ENCODE measurements around the gene ANKMY1.

ANKMY1 gene

DNA sequence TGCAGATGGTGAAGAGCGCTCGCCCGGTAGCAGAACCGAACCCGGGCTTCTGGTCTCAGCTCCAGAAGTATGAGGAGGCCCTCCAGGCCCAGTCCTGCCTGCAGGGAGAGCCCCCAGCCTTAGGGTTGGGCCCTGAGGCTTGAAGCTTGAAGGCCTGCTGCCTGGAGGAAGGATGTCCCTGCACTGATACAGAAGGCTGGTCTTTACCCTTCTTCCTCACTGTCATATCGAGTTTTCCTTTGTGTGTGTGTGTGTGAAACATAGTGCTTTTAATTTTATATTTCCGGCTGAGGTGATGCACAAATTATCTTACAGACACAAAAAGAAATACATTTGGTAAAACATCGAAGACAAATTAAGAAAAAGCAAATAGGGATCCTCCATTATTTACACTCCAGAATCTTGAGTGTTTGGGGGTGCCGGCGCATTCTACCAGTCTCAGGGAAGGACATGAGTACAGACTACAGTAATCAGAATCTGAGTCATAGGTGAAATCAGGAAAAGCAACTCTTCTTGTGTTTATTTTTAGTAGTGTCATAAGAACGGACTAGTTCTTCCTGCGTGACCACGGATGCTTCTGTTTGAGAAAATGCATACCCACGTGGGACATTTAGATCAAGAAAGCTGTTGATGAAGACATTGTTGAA is 3.7 kb upstream of the ANKMY1 start:
- peak overlapping the region; percentile 74 for H3K4me3 ChIP-seq (ENCODE audit: low read depth, low read length)
- TF ChIP-seq, protein P1, sequence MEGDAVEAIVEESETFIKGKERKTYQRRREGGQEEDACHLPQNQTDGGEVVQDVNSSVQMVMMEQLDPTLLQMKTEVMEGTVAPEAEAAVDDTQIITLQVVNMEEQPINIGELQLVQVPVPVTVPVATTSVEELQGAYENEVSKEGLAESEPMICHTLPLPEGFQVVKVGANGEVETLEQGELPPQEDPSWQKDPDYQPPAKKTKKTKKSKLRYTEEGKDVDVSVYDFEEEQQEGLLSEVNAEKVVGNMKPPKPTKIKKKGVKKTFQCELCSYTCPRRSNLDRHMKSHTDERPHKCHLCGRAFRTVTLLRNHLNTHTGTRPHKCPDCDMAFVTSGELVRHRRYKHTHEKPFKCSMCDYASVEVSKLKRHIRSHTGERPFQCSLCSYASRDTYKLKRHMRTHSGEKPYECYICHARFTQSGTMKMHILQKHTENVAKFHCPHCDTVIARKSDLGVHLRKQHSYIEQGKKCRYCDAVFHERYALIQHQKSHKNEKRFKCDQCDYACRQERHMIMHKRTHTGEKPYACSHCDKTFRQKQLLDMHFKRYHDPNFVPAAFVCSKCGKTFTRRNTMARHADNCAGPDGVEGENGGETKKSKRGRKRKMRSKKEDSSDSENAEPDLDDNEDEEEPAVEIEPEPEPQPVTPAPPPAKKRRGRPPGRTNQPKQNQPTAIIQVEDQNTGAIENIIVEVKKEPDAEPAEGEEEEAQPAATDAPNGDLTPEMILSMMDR (IDR thresholded peaks at IDR 0.05; ENCODE audit: control insufficient read depth, extremely low read depth, insufficient read depth): no peak
- DNase-seq (ENCODE audit: low read depth): peak; percentile 71

DNA sequence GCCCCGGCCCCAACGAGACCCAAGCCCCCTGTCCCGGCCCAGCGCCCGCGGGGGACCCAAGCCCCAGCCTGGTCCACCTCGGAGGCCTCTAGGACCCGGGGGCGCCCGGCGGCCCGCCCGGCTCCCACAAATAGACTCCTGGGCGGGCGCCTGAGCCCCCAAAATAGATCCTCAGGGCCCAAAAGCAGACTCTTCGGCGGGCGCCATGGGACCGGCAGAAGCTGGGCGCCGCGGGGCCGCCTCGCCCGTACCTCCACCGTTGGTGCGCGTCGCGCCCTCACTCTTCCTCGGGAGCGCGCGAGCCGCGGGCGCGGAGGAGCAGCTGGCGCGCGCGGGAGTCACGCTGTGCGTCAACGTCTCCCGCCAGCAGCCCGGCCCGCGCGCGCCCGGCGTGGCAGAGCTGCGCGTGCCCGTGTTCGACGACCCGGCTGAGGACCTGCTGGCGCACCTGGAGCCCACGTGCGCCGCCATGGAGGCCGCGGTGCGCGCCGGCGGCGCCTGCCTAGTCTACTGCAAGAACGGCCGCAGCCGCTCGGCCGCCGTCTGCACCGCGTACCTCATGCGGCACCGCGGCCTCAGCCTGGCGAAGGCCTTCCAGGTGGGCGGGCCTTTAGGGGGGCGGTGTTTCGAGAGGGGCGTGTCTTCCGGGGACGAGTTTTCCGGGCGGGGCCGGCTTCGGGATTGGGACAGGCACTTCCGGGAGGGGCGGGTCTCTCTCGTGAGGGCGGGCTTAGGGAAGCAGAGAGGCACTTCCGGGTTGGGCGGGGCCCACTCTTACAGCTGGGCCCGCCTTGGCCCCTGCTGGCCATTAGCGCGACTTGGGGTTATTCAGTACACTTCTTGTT is 2.9 kb upstream of the ANKMY1 start:
- H3K4me3 ChIP-seq (ENCODE audit: low read depth, low read length): peak overlapping the region; percentile 74
- TF ChIP-seq, protein P1 (IDR thresholded peaks at IDR 0.05; ENCODE audit: control insufficient read depth, extremely low read depth, insufficient read depth): 0 out of 2 replicates have a peak, but pooled peaks have one; percentile 13
- DNase-seq (ENCODE audit: low read depth): peak; percentile 88

- DNase-seq (ENCODE audit: low read depth): peak; percentile 63
- H3K4me3 ChIP-seq (ENCODE audit: low read depth, low read length): peak within 1 kb of the TSS; percentile 74
- TF ChIP-seq, protein P1 (IDR thresholded peaks at IDR 0.05; ENCODE audit: control insufficient read depth, extremely low read depth, insufficient read depth): no peak
Observed at GRCh38 chr2:240560084-240560479, 2.3 kb upstream of the ANKMY1 start, which contains the start of gene DUSP28. TSS of gene DUSP28 (plus strand) at chr2:240560357. CDS start at chr2:240560685, 328 bp downstream.

- DNase-seq (ENCODE audit: low read depth): no peak
- H3K4me3 ChIP-seq (ENCODE audit: low read depth, low read length): peak overlapping the region; percentile 74
- TF ChIP-seq, protein P1 (IDR thresholded peaks at IDR 0.05; ENCODE audit: control insufficient read depth, extremely low read depth, insufficient read depth): no peak
Observed at GRCh38 chr2:240559286-240559685, 1.5 kb upstream of the ANKMY1 start.

DNA sequence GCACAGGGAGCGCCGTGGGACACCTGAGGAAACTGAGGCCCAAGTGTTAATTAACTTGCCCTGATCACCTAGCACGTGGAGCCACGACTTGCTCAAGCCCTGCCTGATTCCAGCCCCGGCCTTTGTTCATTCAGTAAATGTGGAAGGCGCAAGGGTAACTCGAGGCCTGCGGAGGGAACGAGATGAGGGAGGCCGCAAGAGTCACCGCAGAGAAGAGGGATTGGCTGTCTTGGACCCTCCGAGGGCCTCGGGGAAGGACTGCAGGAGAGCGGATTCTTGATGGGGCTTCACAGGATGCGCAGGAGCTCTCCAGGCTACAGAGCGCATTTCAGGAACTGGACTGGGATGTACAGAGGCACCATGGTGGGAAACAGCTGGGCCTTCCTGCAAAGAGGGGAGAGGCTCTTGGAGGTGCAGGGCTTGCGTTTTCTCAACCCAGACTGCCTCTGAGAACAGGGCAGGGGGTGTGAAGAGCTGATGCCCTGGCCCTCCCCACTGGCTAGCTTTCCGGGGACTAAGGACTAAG is 511 bp upstream of the ANKMY1 start:
- no peak for DNase-seq (ENCODE audit: low read depth)
- peak overlapping the region; percentile 56 for H3K4me3 ChIP-seq (ENCODE audit: low read depth, low read length)
- TF ChIP-seq, protein P1 (IDR thresholded peaks at IDR 0.05; ENCODE audit: control insufficient read depth, extremely low read depth, insufficient read depth): no peak

- DNase-seq (ENCODE audit: low read depth): no peak
- peak overlapping the region; percentile 56 for H3K4me3 ChIP-seq (ENCODE audit: low read depth, low read length)
- TF ChIP-seq, protein P1 (IDR thresholded peaks at IDR 0.05; ENCODE audit: control insufficient read depth, extremely low read depth, insufficient read depth): no peak
Observed at GRCh38 chr2:240557101-240557751, 562 bp downstream of the ANKMY1 start.
